Choroid plexus epithelial cell (primary cell): Measurements from ENCODE around the gene TRIM29.

ENCODE experiments used
- DNase-seq: peaks from one replicate; pipeline ENCODE4 v3.0.0-alpha.2; 2010; ENCODE audit warnings: low read depth
- H3K4me3 ChIP-seq: 2 replicates; pipeline ENCODE4 v1.5.1; 2011; ENCODE audit warnings: low read depth, mild to moderate bottlenecking, control low read depth, low read length, moderate library complexity
- TF ChIP-seq, protein P1 (sequence below): conservative IDR thresholded peaks from 2 replicates; pipeline ENCODE4 v1.5.1; 2011; ENCODE audit warnings: low read depth, mild to moderate bottlenecking, control low read depth, inconsistent platforms, low read length, moderate library complexity

The TRIM29 gene

DNA sequence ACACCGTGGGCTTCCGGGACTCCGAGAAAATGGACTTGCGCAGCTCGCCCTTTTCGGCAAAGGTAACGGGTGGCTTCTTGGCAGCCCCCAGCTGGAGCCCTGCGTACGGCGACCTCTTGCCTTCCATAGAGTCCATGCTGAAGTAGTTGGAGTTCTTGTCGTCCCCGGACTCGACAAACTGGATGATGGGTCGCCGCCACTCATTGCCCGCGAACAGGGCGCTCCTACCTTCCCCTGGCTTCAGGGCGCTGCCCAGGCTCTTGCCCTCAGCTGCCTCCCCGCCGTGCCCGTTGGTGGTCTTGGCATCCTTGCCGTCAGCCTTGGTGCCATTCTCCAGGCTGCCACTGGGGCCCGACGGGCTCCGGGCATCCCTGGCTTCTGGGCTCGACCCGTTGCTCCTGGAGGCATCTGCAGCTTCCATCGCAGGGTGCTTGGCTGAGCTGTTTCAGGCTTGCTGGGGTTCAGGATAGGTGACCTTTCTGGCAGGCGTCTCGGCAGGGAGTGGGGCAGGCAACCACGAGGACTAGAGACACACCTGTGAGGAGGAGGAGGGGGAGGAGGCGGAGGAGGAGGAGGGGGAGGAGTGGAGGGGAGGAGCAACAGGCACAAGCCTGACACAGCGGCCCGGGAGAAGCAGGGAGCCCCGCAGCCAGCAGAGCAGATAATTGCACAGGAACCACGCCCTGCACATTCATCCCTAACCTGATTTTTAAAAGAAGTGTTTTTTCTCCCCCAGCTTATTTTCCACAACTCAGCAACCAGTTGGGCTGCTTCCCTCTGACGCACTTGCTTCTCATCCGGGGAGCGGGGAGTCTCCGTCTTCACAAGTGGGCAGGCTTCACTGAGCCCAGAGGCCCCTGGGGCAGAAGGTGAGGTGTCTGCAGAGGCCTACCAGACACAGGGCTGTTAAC, at the start of gene TRIM29:
TSS of gene TRIM29 (minus strand) at position 503 of the 911 bp plus-strand sequence. CDS start at position 421, 82 bp downstream.
- TF ChIP-seq, protein P1, sequence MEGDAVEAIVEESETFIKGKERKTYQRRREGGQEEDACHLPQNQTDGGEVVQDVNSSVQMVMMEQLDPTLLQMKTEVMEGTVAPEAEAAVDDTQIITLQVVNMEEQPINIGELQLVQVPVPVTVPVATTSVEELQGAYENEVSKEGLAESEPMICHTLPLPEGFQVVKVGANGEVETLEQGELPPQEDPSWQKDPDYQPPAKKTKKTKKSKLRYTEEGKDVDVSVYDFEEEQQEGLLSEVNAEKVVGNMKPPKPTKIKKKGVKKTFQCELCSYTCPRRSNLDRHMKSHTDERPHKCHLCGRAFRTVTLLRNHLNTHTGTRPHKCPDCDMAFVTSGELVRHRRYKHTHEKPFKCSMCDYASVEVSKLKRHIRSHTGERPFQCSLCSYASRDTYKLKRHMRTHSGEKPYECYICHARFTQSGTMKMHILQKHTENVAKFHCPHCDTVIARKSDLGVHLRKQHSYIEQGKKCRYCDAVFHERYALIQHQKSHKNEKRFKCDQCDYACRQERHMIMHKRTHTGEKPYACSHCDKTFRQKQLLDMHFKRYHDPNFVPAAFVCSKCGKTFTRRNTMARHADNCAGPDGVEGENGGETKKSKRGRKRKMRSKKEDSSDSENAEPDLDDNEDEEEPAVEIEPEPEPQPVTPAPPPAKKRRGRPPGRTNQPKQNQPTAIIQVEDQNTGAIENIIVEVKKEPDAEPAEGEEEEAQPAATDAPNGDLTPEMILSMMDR: no peak
- H3K4me3 ChIP-seq: no peak within 1 kb of the TSS
- no peak for DNase-seq

GRCh38 chr11:120186774-120187591, 49.1 kb upstream of the TRIM29 start:
- H3K4me3 ChIP-seq: no peak overlapping the region
- no peak for DNase-seq
- TF ChIP-seq, protein P1: no peak

DNA sequence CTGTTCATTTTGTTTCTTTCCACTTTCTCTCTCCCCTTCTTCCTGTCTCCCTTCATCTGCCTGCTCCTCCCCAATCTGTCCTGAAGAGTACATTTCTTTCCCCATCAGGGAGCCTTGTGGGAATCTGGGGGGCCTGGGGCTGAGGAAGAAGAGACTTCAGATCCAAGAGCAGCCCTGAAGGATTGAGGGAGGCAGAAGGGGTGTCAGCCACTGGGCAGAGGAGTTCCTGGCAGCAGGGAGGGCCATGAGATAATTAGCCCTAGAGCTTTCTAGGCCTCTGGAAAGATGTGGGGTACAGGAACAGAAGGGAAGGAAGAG, 48.5 kb upstream of the TRIM29 start:
- no peak overlapping the region for H3K4me3 ChIP-seq
- no peak for DNase-seq
- TF ChIP-seq, protein P1: no peak

DNA sequence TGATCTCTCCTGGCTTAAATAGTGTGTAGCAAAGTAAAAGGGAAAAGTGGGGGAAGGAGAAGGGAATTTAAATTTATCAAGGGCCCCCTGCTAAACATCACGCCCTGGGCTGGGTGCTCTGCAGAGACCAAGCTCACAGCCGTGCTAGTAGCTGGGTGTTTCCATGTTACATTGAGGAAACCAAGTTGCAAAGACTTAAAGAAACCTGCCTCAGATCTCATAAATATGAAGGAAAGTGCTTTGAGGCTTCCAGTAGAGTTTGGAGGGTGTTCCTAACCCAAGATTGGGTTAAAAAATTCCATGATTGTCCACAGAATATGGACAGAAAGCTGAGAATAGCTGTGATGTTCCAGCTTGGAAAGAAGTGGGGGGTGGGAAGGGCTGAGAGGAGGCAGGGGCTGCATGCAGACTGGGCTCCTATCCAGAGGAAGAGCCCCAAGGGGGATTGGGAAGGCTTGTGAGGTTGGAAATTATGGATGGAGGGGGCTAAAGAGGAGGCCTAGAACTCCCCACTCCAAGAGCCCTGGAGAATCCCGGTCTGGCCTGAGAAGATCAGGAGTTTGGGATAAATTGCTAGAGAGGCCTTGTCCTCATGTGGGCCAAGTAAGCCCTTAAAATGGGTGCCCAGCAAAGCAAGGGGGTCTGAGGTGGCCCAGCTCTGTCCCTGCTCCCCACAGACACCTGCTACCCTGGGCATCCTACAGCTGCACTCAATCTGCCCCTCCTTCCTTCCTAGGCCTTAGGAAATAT, 48.0 kb upstream of the TRIM29 start:
- TF ChIP-seq, protein P1: no peak
- no peak for DNase-seq
- H3K4me3 ChIP-seq: no peak overlapping the region

GRCh38 chr11:120184946-120185705, 47.2 kb upstream of the TRIM29 start:
- DNase-seq: peak; percentile 52
- no peak overlapping the region for H3K4me3 ChIP-seq
- TF ChIP-seq, protein P1: no peak

- no peak overlapping the region for H3K4me3 ChIP-seq
- TF ChIP-seq, protein P1: no peak
- no peak for DNase-seq
Observed at GRCh38 chr11:120184371-120184945, 46.5 kb upstream of the TRIM29 start.
